Muscle of leg (tissue), 11 donors: ENCODE measurements around the gene LRCH1. TPM values are rescaled to one million over a fixed set of nuclear protein-coding genes. Genes with fewer than 3 reads are reported as not detected.

Experiments
- DNase-seq: peaks from one replicate; pipeline ENCODE4 v3.0.0; 2013
- H3K27ac ChIP-seq: one replicate; pipeline ENCODE4 v1.5.1; 2013; ENCODE audit warnings: mild to moderate bottlenecking, low read length, control low read depth
- H3K27me3 ChIP-seq: one replicate; pipeline ENCODE4 v1.6.1; 2013; ENCODE audit warnings: low read length; ENCODE audit not compliant: control insufficient read depth, insufficient read depth
- H3K36me3 ChIP-seq: one replicate; pipeline ENCODE4 v1.6.1; 2013; ENCODE audit warnings: low read length; ENCODE audit not compliant: control insufficient read depth, insufficient read depth
- H3K4me1 ChIP-seq: one replicate; pipeline ENCODE4 v1.6.1; 2013; ENCODE audit warnings: low read length; ENCODE audit not compliant: control insufficient read depth, insufficient read depth
- H3K4me3 ChIP-seq: one replicate; pipeline ENCODE4 v1.5.1; 2013; ENCODE audit warnings: low read length, control low read depth
- H3K9me3 ChIP-seq: replicated peaks from 2 replicates; pipeline ENCODE4 v1.6.1; 2013; ENCODE audit warnings: low read depth, low read length; ENCODE audit not compliant: control insufficient read depth
- WGBS: methylation state at CpG from one replicate; pipeline ENCODE4 v1.1.5; 2013; ENCODE audit warnings: missing lambda C conversion rate; ENCODE audit not compliant: insufficient coverage; 5-methylcytosine and 5-hydroxymethylcytosine counted together
- polyA plus RNA-seq, 8 donors: library from polyadenylated mRNA; unstranded; fragments of 120-200 nt; gene quantifications; one replicate each; pipeline versions ENCODE4 v1.2.1 to v1.2.3, GENCODE V29; 2013; ENCODE audit warnings: inconsistent platforms in 1 of 8, low replicate concordance in 1 of 8; ENCODE audit not compliant: insufficient read length in 8 of 8, insufficient read depth in 1 of 8
- total RNA-seq: library from RNA; stranded (reverse); fragments of 120-200 nt; gene quantifications from one replicate; pipeline ENCODE4 v1.2.4, GENCODE V29; 2013

LRCH1 gene
- total and polyA plus RNA-seq, 9 donors: 13.6 to 22.9 (median 19.8) TPM

- peak; percentile 63 for DNase-seq
- peak overlapping the region; percentile 64 for H3K27ac ChIP-seq
- 67% methylated on average over 6 of the region's 13 CpGs for WGBS
- H3K36me3 ChIP-seq: no peaks in the 10 kb centered on the region
- peaks cover 31% of the 10 kb centered on the region for H3K4me1 ChIP-seq
- H3K4me3 ChIP-seq: peak overlapping the region; percentile 9
- H3K9me3 ChIP-seq: no peaks in the 10 kb centered on the region
- H3K27me3 ChIP-seq: no peaks in the 10 kb centered on the region
Measured at GRCh38 chr13:46641274-46642081, 88.5 kb downstream of the LRCH1 start.

DNA sequence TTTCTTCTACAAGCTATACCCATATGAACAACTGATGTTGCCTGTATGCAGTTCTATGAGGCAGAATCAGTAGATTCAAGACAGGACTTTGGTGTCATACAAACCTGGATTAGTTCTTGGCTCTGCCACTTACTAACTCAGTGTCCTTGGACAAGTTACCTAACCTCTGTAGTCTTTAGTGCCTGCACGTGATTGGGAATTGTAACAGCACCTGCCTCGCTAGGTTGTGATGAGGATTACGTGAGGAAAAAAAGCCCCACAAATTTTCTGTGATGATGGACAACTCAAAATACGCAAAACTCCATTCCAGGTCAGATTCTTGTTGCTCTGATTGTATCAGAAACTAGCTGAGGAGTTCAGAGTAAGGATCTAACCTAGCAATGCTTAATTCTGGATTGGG lies 89.3 kb downstream of the LRCH1 start:
- no CpG with 5 or more reads among the region's 4 CpGs for WGBS
- DNase-seq: no peak
- H3K27ac ChIP-seq: peak overlapping the region; percentile 64
- no peak overlapping the region for H3K4me3 ChIP-seq
- peaks cover 30% of the 10 kb centered on the region for H3K4me1 ChIP-seq
- no peaks in the 10 kb centered on the region for H3K36me3 ChIP-seq
- H3K9me3 ChIP-seq: no peaks in the 10 kb centered on the region
- no peaks in the 10 kb centered on the region for H3K27me3 ChIP-seq

GRCh38 chr13:46643165-46643777 lies 90.3 kb downstream of the LRCH1 start:
- Histone ChIP-seq H3K9me3 (no peaks in the 10 kb centered on the region), H3K4me1 (peaks cover 33% of the 10 kb centered on the region), H3K27me3 (no peaks in the 10 kb centered on the region), H3K4me3 (no peak overlapping the region), H3K27ac (no peak overlapping the region), H3K36me3 (no peaks in the 10 kb centered on the region)
- 86% methylated on average over 1 of the region's 5 CpGs for WGBS
- DNase-seq: no peak

DNA sequence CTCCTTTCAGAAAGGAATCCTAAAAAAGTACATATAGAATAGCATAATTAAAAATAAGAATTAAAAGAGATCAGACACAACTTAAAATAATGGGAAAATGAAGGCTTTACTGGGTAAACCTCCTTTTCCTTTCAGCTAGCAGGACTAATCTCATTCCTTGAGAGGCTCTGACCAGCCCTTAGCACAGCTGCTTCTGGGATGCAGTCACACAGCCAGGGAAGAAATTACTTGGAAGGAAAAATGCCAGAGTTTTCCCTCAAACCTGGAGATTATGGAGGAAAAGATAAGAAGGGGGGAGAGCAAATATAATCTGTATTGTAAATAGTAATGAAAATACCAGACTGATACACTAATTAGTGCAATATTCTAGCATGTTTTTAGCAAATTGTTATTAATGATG lies 91.8 kb downstream of the LRCH1 start:
- no peak overlapping the region for H3K27ac ChIP-seq
- no peaks in the 10 kb centered on the region for H3K9me3 ChIP-seq
- no peak overlapping the region for H3K4me3 ChIP-seq
- DNase-seq: peak; percentile 48
- no peaks in the 10 kb centered on the region for H3K36me3 ChIP-seq
- H3K27me3 ChIP-seq: no peaks in the 10 kb centered on the region
- H3K4me1 ChIP-seq: peaks cover 28% of the 10 kb centered on the region

GRCh38 chr13:46647512-46648065 lies 94.6 kb downstream of the LRCH1 start:
- Histone ChIP-seq H3K27me3 (no peaks in the 10 kb centered on the region), H3K36me3 (no peaks in the 10 kb centered on the region), H3K9me3 (no peaks in the 10 kb centered on the region), H3K4me3 (no peak overlapping the region), H3K27ac (no peak overlapping the region), H3K4me1 (peaks cover 13% of the 10 kb centered on the region)
- no CpG with 5 or more reads among the region's 7 CpGs for WGBS
- DNase-seq: no peak

- WGBS: 63% methylated on average over 2 of the region's 4 CpGs
- H3K4me1 ChIP-seq: peaks cover 12% of the 10 kb centered on the region
Measured at GRCh38 chr13:46648166-46648607, 95.2 kb downstream of the LRCH1 start.

GRCh38 chr13:46649816-46650215 lies 96.8 kb downstream of the LRCH1 start:
- Histone ChIP-seq H3K36me3 (peaks cover 2% of the 10 kb centered on the region), H3K9me3 (no peaks in the 10 kb centered on the region), H3K4me1 (peaks cover 6% of the 10 kb centered on the region), H3K27me3 (no peaks in the 10 kb centered on the region), H3K4me3 (no peak overlapping the region), H3K27ac (no peak overlapping the region)
- WGBS: no CpG with 5 or more reads among the region's 1 CpG
- DNase-seq: peak; percentile 85

More at GRCh38 chr13:46648166-46648607, 95.2 kb downstream of the LRCH1 start:
- Histone ChIP-seq H3K9me3 (no peaks in the 10 kb centered on the region), H3K4me3 (no peak overlapping the region), H3K36me3 (peaks cover 2% of the 10 kb centered on the region), H3K27me3 (no peaks in the 10 kb centered on the region), H3K27ac (no peak overlapping the region)
- no peak for DNase-seq

DNA sequence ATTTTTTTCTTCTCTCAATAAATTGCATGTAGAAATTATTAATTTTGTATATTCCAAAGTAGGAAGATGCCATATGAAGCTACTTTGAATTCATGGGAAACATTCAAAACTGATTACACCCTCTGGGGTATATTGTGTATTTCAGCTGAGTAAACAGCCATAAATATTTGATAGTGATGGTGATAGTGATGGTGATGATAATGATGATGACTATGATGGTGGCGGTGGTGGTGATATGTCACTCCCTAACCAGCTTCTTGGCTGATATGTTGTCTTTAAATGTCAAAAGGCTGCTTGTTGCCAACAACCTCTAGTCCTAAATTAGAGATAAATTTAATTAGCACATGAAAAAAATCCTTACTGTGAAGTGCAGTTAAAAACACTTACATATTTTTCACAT lies 102.0 kb downstream of the LRCH1 start:
- no peaks in the 10 kb centered on the region for H3K27me3 ChIP-seq
- no CpG with 5 or more reads among the region's 1 CpG for WGBS
- H3K27ac ChIP-seq: peak overlapping the region; percentile 87
- DNase-seq: no peak
- H3K9me3 ChIP-seq: no peaks in the 10 kb centered on the region
- no peak overlapping the region for H3K4me3 ChIP-seq
- H3K36me3 ChIP-seq: peaks cover 2% of the 10 kb centered on the region
- peaks cover 5% of the 10 kb centered on the region for H3K4me1 ChIP-seq

- Histone ChIP-seq H3K4me1 (peaks cover 5% of the 10 kb centered on the region), H3K4me3 (no peak overlapping the region)
- 6% methylated on average over 3 of the region's 8 CpGs for WGBS
Measured at GRCh38 chr13:46655377-46656180, 102.6 kb downstream of the LRCH1 start.

DNA sequence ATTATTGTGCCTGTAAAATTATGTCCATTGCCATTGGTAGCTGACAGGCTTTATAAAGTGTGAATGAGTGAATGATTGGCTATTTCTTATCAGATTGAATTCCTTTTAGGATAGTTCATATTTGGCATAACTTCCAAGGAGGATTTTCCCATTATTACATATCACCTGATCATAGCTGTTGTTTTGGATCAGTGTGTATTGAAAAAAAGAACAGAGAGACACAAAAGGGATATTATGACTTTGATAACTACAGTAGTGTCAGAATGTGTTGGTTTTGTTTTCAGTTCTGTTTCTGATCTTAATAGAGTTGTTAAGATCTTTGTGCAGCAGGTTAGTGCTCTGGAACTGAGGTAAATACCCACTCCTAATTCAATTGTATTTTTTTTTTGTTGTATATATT lies 103.8 kb downstream of the LRCH1 start:
- Histone ChIP-seq H3K4me1 (peaks cover 5% of the 10 kb centered on the region), H3K27me3 (no peaks in the 10 kb centered on the region), H3K9me3 (no peaks in the 10 kb centered on the region), H3K27ac (no peak overlapping the region), H3K36me3 (peaks cover 2% of the 10 kb centered on the region), H3K4me3 (no peak overlapping the region)
- no peak for DNase-seq

More at GRCh38 chr13:46655377-46656180, 102.6 kb downstream of the LRCH1 start:
- no peaks in the 10 kb centered on the region for H3K27me3 ChIP-seq
- DNase-seq: peak; percentile 94
- peaks cover 2% of the 10 kb centered on the region for H3K36me3 ChIP-seq
- H3K9me3 ChIP-seq: no peaks in the 10 kb centered on the region
- H3K27ac ChIP-seq: peak overlapping the region; percentile 87
